Measurements from ENCODE around the gene PTPRT. TPM values are rescaled to one million over a fixed set of nuclear protein-coding genes. Genes with fewer than 3 reads are reported as not detected.

PTPRT gene
- total RNA-seq, 2 donors from 2014 or later, result 0.11 to 0.35 TPM

GRCh38 chr20:42690842-42691437 is 498.8 kb downstream of the PTPRT start:
- H3K4me3 ChIP-seq, result no peak overlapping the region
- no peaks in the 10 kb centered on the region for H3K36me3 ChIP-seq
- peaks cover 0 to 11% of the 10 kb centered on the region in 2 donors for H3K9me3 ChIP-seq
- no peak for TF ChIP-seq CTCF (IDR thresholded peaks at IDR 0.05)
- no peak overlapping the region for H3K27ac ChIP-seq
- no peaks in the 10 kb centered on the region for H3K27me3 ChIP-seq
- DNase-seq (ENCODE audit: low spot score), result no peak
- no peaks in the 10 kb centered on the region for H3K4me1 ChIP-seq

GRCh38 chr20:42688576-42688975 is 501.1 kb downstream of the PTPRT start:
- Histone ChIP-seq H3K27ac (no peak overlapping the region), H3K4me3 (no peak overlapping the region), H3K9me3 (peaks cover 0 to 11% of the 10 kb centered on the region in 2 donors), H3K36me3 (no peaks in the 10 kb centered on the region), H3K4me1 (no peaks in the 10 kb centered on the region), H3K27me3 (no peaks in the 10 kb centered on the region)
- DNase-seq (ENCODE audit: low spot score), result no peak
- no peak for TF ChIP-seq CTCF (IDR thresholded peaks at IDR 0.05)

GRCh38 chr20:42686057-42686456 is 503.6 kb downstream of the PTPRT start:
- Histone ChIP-seq H3K4me1 (no peaks in the 10 kb centered on the region), H3K4me3 (no peak overlapping the region), H3K9me3 (no peaks in the 10 kb centered on the region), H3K27ac (no peak overlapping the region), H3K27me3 (no peaks in the 10 kb centered on the region), H3K36me3 (no peaks in the 10 kb centered on the region)
- no peak for TF ChIP-seq CTCF (IDR thresholded peaks at IDR 0.05)
- no peak for DNase-seq (ENCODE audit: low spot score)

GRCh38 chr20:42678895-42679294 is 510.8 kb downstream of the PTPRT start:
- H3K27me3 ChIP-seq, result no peaks in the 10 kb centered on the region

GRCh38 chr20:42656130-42656529 is 533.6 kb downstream of the PTPRT start:
- no peak for TF ChIP-seq CTCF (IDR thresholded peaks at IDR 0.05)
- Histone ChIP-seq H3K4me1 (no peaks in the 10 kb centered on the region), H3K27ac (no peak overlapping the region), H3K36me3 (no peaks in the 10 kb centered on the region), H3K9me3 (no peaks in the 10 kb centered on the region), H3K4me3 (no peak overlapping the region), H3K27me3 (no peaks in the 10 kb centered on the region)
- no peak for DNase-seq (ENCODE audit: low spot score)

More at GRCh38 chr20:42678895-42679294, 510.8 kb downstream of the PTPRT start:
- DNase-seq (ENCODE audit: low spot score), result no peak
- TF ChIP-seq CTCF (IDR thresholded peaks at IDR 0.05), result peak in 1 of 2 donors; percentile 29
- H3K4me1 ChIP-seq, result no peaks in the 10 kb centered on the region
- no peak overlapping the region for H3K4me3 ChIP-seq
- no peaks in the 10 kb centered on the region for H3K36me3 ChIP-seq
- no peak overlapping the region for H3K27ac ChIP-seq
- no peaks in the 10 kb centered on the region for H3K9me3 ChIP-seq

GRCh38 chr20:42652266-42652665 is 537.4 kb downstream of the PTPRT start:
- H3K4me1 ChIP-seq, result no peaks in the 10 kb centered on the region
- no peak for TF ChIP-seq CTCF (IDR thresholded peaks at IDR 0.05)
- no peak overlapping the region for H3K4me3 ChIP-seq
- no peaks in the 10 kb centered on the region for H3K27me3 ChIP-seq
- no peaks in the 10 kb centered on the region for H3K9me3 ChIP-seq
- H3K36me3 ChIP-seq, result no peaks in the 10 kb centered on the region
- DNase-seq (ENCODE audit: low spot score), result peak; percentile 38
- no peak overlapping the region for H3K27ac ChIP-seq
